HK-2 (cell line): Measurements from ENCODE around the gene GJA1.

Experiments
- DNase-seq: peaks from one replicate; pipeline ENCODE4 v3.0.0-alpha.2; 2018; ENCODE audit not compliant: unreplicated experiment

Gene GJA1

GRCh38 chr6:121482751-121483150, 47.3 kb downstream of the GJA1 start:
- DNase-seq = no peak

GRCh38 chr6:121485359-121485811, 49.9 kb downstream of the GJA1 start:
- no peak for DNase-seq

- DNase-seq = no peak
These were observed 56.1 kb downstream of the GJA1 start for GRCh38 chr6:121491576-121491975.

- no peak for DNase-seq
These were observed 57.1 kb downstream of the GJA1 start for GRCh38 chr6:121492536-121492935.

GRCh38 chr6:121497970-121498375, 62.5 kb downstream of the GJA1 start:
- DNase-seq = no peak

- DNase-seq = no peak
These were observed 63.2 kb downstream of the GJA1 start for GRCh38 chr6:121498481-121499276.
